Bronchial epithelial cell (primary cell): Measurements from ENCODE around the gene TNS3. TPM values are rescaled to one million over a fixed set of nuclear protein-coding genes. Genes with fewer than 3 reads are reported as not detected.
A peak's percentile ranks its signal among the peaks of the same experiment; 100 is the strongest.

ENCODE experiments used
- DNase-seq: peaks from one replicate; pipeline ENCODE4 v3.0.0-alpha.2; 2010; ENCODE audit warnings: low read depth
- FAIRE-seq: peaks from 2 replicates; lab custom pipeline; 2011; peaks lifted over from hg19 to GRCh38; lab: Jason Lieb, UNC
- H3K27me3 ChIP-seq: 2 replicates; pipeline ENCODE4 v1.5.1; 2011; ENCODE audit warnings: low read length; ENCODE audit not compliant: control insufficient read depth, insufficient read depth
- H3K36me3 ChIP-seq: 2 replicates; pipeline ENCODE4 v1.5.1; 2011; ENCODE audit warnings: low read length; ENCODE audit not compliant: control insufficient read depth, insufficient read depth
- H3K4me3 ChIP-seq: 2 replicates; pipeline ENCODE4 v1.5.1; 2011; ENCODE audit warnings: mild to moderate bottlenecking, low read depth, low read length, control low read depth
- CTCF ChIP-seq: IDR thresholded peaks from 2 replicates; pipeline ENCODE4 v1.5.1; 2011; ENCODE audit warnings: mild to moderate bottlenecking, moderate library complexity, low read length, control low read depth, inconsistent platforms; ENCODE audit not compliant: insufficient read depth, severe bottlenecking
- total RNA-seq: library from RNA; depleted of rRNA; stranded (reverse); fragments of >200 nt; gene quantifications from 2 replicates; pipeline ENCODE4 v1.2.1, GENCODE V29; 2014

TNS3 gene
- total RNA-seq, 1 donor from 2014 or later: 2.6 TPM

- Histone ChIP-seq H3K4me3 (no peak overlapping the region), H3K36me3 (peaks cover 3% of the 10 kb centered on the region), H3K27me3 (no peaks in the 10 kb centered on the region)
- DNase-seq (peak; percentile 54), FAIRE-seq (no peak)
- TF ChIP-seq CTCF: no peak
Measured at GRCh38 chr7:47290466-47290865, 291.4 kb downstream of the TNS3 start.

GRCh38 chr7:47288060-47288459 lies 293.9 kb downstream of the TNS3 start:
- FAIRE-seq (no peak), DNase-seq (no peak)
- no peak overlapping the region for H3K4me3 ChIP-seq
- H3K36me3 ChIP-seq: peaks cover 7% of the 10 kb centered on the region
- TF ChIP-seq CTCF: no peak
- no peaks in the 10 kb centered on the region for H3K27me3 ChIP-seq

- no peak overlapping the region for H3K4me3 ChIP-seq
- DNase-seq (no peak), FAIRE-seq (peak; percentile 47)
- no peak for TF ChIP-seq CTCF
- H3K36me3 ChIP-seq: peaks cover 15% of the 10 kb centered on the region
- no peaks in the 10 kb centered on the region for H3K27me3 ChIP-seq
Measured at GRCh38 chr7:47285860-47286491, 295.9 kb downstream of the TNS3 start.

GRCh38 chr7:47284691-47285635 lies 296.9 kb downstream of the TNS3 start:
- no peaks in the 10 kb centered on the region for H3K27me3 ChIP-seq
- FAIRE-seq (no peak), DNase-seq (no peak)
- no peak overlapping the region for H3K4me3 ChIP-seq
- peaks cover 15% of the 10 kb centered on the region for H3K36me3 ChIP-seq
- no peak for TF ChIP-seq CTCF

GRCh38 chr7:47283497-47284131 lies 298.3 kb downstream of the TNS3 start:
- peak; percentile 87 for DNase-seq
- TF ChIP-seq CTCF: peak; percentile 2
- no peak overlapping the region for H3K4me3 ChIP-seq
- FAIRE-seq: no peak
- H3K36me3 ChIP-seq: peaks cover 15% of the 10 kb centered on the region
- H3K27me3 ChIP-seq: no peaks in the 10 kb centered on the region
